HG03175 (cell line): Measurements from ENCODE around the gene PCSK4.
"Not testable (repeated sequence)": the region's sequence is repeated elsewhere in the genome, so short reads cannot be mapped to it uniquely, and the experiment has no call there.

Experiments
- ATAC-seq: cut with Tn5 transposase; IDR thresholded peaks from one replicate; pipeline ENCODE4 v1.9.1; 2021; ENCODE audit warnings: mild to moderate bottlenecking, moderate library complexity; ENCODE audit not compliant: unreplicated experiment

Gene PCSK4

GRCh38 chr19:1489463-1490310 lies 463 bp downstream of the PCSK4 start:
- no peak for ATAC-seq

DNA sequence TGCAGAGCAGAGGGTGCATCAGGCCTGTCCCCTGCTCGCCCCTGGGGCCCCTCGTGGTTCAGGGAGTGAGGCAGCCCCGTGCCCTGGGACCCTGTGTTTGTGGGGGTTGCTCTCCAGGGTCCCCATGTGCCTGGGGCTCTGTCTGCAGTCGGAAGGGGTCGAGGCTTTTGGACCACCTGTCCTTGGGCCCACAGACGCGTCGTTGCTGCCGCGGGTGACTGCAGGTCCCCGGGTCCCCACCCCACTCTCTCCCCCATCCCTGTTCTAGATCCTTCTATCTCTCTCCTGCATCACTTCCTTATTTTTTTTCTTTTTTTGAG lies 1.9 kb downstream of the PCSK4 start:
- no peak for ATAC-seq

- no peak for ATAC-seq
These were observed 2.4 kb downstream of the PCSK4 start for GRCh38 chr19:1487576-1488281.

DNA sequence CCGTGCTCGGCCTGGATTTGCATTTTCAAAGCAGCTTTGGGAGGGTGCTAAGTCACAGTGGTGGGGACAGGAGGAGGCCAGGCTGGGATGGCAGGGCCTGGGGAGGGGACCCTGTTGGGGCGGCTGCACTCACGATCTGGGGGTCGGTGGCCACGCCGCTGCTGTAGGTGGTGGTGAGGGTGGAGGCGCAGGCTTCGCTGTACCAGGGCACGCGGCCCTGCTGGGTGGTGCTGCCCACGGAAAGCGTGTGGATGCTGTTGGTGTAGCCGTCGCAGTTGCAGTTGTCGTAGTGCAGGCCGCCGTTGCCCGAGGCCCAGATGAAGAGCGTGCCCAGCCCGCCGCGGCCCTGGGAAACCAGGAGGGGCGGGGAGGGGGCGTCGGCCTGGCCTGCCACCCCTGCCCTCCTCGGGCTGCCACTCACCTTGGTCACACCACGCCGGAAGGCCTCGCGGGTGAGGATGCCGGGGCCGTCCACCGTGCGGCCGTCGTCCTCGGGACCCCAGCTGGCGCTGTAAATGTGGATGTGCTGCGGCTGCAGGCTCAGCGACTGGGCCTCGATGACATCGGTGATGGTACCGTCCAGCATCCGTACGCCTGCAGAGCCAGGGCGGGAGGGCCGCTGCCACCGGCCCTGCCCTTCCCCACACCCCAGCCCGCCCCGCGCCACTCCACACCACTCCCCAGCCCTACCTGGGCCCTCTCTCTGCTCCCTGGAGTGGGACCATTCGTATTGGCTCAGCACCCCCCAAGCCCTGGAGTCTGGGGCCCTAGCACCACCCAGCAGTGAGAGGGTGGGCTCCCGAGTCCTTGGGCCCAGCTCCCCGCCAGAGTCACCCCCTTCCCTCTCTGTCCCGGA lies 3.2 kb downstream of the PCSK4 start:
- no peak for ATAC-seq

GRCh38 chr19:1483979-1484428 lies 6.1 kb downstream of the PCSK4 start:
- no peak for ATAC-seq

DNA sequence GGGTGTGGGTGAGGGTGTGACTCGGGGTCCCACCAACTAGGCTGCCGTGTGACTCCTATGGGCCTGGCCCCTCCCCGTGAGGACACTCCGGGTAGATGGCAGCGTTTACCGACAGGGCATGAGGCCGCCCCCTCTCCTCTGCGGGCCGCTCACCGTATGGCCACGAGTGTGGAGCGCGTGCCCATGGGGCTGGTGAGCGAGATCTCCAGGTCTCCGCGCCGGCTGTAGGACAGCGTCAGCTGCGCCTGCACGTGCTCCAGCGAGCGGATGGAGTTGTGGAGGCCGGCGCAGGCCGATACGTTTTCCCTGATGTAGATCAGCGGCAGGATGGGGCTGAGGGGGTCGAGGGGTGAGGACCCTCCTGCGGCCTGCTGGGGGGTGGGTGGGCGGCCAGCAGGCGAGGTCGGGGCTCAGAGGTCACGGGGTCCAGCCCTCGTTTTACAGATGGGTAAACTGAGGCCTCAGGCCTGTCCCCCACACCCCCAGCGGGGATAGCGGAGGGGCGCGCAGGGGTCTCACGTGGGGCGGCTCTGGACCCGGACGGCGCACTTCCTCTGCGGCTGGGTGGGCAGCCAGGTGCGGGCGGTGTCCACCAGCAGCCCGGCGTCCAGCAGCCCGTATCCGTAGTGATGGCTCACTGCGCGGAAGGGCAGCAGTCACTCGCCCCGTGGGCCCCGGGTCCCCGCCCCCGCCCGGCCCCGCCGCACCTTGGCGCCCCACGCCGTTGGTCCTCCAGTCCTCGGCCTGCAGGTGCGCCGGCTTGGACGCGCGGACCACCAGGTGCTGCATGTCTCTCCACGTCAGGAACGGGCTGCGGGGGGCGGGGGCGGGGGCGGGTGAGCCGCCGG lies 6.8 kb downstream of the PCSK4 start:
- no peak for ATAC-seq

DNA sequence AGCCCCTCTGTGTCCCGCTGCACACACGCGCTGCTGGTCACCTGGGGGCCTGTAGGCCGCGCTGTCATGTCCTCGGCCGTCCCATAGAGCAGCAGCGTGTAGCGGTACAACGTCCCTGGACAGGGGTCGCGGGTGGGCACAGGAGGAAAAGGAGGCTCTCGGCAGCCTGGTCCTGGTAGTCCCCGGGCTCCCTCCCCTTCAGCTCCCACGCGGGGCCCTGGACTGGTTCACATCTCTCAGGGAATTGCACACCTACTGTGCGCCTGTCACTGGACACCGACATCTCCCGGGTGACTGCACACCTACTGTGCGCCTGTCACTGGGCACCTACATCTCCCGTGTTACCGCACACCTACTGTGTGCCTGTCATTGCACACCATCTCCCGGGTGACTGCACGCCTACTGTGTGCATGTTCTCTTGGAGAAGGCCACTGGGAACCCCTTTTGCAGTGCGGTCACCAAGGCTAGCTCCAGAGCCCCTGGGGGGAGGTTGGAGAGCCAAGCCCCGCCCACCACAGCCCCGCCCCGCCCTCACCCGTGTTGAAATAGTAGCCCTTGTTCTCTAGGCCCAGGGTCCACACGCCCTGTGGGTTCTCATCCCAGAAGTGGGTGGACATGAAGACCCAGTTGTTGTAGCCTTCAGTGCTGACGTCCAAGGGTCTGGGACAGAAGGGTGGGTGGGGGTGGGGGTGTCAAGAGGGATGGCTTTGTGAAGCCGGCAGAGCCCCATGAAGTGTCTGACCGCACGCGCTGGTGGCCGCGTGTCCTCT lies 7.6 kb downstream of the PCSK4 start:
- ATAC-seq: no peak

DNA sequence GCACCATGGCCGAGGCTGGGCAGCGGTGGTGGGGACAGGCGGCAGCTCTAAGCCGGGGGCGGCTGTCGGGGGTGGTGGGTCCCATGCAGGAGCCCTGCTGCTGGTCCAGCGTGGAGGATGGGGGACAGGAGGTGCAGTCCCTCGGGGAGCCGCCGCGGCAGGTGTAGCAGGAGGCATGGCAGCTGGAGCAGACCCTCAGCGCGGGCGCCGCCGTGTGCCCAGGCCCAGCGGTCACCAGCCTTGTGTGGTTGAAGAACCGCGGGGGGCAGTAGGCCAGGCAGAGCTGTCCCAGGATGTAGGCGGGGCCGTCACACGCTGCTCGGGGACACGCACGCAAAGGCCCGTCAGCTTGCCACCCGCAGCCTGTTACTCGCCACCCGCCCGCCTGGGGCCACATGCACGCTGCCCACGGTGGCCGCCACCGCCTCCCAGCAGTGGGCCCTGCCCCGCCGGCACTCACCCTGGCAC lies 8.2 kb downstream of the PCSK4 start:
- ATAC-seq: no peak

GRCh38 chr19:1481224-1481892 lies 8.8 kb downstream of the PCSK4 start:
- ATAC-seq: no peak

DNA sequence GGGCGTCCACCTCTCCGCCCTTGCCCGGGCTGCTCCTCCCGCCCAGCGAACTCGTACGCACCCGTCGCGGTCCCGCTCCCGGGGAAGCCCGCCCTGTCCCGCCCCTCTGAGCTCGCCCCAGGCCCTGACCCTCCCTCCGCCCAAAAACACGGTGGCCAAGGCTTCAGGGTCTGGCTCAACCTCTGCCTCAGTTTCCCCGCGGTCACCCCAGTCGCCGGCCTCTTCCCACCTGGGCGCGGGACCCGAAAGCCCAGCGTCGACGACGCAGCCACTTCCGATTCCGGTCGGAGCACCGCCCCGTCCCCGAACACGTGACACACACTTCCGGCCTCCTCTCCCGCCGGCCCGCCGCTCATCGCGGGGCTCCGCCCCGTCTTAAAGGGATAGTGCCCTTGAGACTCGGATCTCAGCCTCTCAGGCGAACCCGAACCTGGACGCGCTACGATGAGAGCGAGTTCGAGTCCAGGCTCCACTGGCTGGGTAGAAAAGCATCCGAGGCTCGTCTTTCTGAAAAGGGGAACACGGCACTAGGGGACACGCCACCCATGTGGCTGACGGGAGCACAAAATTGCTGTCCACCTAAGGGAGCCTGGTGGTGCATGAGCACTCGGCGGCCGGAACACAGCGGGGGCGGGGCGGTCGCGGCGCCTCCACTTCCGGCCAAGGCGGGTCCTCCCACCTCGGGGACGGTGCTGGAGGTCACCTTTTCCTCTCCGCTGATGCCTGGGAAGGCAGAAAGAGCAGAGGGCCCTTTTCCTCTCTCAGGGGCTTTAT lies 11.0 kb downstream of the PCSK4 start, which contains the start of gene C19orf25:
TSS of gene C19orf25 (minus strand) at position 282 of the 774 bp plus-strand sequence. CDS start 312 bp downstream, outside the sequence.
- peak; percentile 82 for ATAC-seq

DNA sequence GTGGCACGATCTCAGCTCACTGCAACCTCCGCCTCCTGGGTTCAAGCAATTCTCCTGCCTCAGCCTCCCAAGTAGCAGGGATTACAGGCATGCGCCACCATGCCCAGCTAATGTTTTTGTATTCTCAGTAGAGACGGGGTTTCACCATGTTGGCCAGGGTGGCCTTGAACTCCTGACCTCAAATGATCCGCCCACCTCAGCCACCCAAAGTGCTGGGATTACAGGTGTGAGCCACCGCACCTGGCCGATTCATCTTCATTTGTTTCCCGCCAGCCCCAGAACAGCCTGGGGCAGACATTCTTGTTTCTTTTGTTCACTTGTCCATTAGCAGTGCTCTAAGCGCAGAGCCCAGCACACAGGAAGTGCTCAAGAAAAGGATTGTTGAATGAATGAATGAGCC lies 13.1 kb downstream of the PCSK4 start:
- not testable (repeated sequence) for ATAC-seq

DNA sequence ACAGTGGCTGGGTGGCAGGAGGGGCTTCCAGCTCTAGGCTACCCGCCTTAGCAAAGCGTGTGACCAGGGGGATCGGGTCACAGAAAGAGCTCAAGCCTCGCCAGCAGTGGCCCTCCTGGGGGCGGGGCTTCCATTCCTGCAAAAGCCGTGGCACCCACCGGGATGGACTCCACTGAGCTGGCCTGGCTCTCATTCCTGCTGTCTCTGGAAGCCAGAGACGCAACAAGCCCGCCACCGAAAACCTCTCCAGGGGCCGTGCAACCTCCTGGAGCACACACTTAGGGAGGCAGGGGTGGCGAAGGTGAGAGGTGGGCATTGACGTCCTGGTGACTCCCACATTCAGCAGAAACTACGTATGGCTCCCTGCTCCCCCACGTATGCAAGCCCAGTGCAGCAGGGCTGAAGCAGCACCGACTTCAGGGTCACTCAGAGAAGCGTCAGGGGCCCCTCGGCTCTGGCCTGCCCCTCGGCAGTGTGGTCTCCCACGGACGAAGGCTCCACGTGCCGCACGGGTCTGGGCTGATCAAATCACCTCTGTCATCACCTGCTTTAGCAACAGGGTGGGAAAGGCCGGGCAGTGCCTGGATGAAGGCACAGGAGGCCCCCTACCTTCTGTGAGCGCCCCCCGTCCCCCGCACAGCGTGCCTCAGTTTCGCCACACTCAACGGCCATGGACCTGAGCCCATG lies 14.3 kb downstream of the PCSK4 start:
- no peak for ATAC-seq

- no peak for ATAC-seq
These were observed 15.3 kb downstream of the PCSK4 start for GRCh38 chr19:1474765-1475351.

- no peak for ATAC-seq
These were observed 16.0 kb downstream of the PCSK4 start for GRCh38 chr19:1474011-1474764.

- ATAC-seq: no peak
These were observed 16.9 kb downstream of the PCSK4 start for GRCh38 chr19:1473085-1473851.
